ENCODE data around the gene PDE10A. TPM values are rescaled to one million over a fixed set of nuclear protein-coding genes. Genes with fewer than 3 reads are reported as not detected.
"Not testable (repeated sequence)": the region's sequence is repeated elsewhere in the genome, so short reads cannot be mapped to it uniquely, and the experiment has no call there.

PDE10A gene
- total RNA-seq, 6 experiments from 2014 or later = 1.2 to 2.0 (median 1.6) TPM; not detected in 2

- no peak for TF ChIP-seq CTCF (IDR thresholded peaks at IDR 0.05)
- Mint-ChIP-seq H3K27ac (no peak overlapping the region), H3K4me1 (ENCODE audit: low read depth) (no peaks in the 10 kb centered on the region), H3K4me3 (no peak overlapping the region), H3K27me3 (ENCODE audit: insufficient read depth) (no peaks in the 10 kb centered on the region), H3K36me3 (ENCODE audit: low read depth) (no peaks in the 10 kb centered on the region), H3K9me3 (peaks cover 38% of the 10 kb centered on the region)
- DNase-seq = no peak
Measured at GRCh38 chr6:165480916-165481315, 182.1 kb downstream of the PDE10A start.

- H3K27ac Mint-ChIP-seq = no peak overlapping the region
- no peaks in the 10 kb centered on the region for H3K4me1 Mint-ChIP-seq (ENCODE audit: low read depth)
- TF ChIP-seq CTCF (IDR thresholded peaks at IDR 0.05) = no peak
- H3K9me3 Mint-ChIP-seq = peaks cover 40% of the 10 kb centered on the region
- no peak overlapping the region for H3K4me3 Mint-ChIP-seq
- DNase-seq = no peak
- H3K36me3 Mint-ChIP-seq (ENCODE audit: low read depth) = no peaks in the 10 kb centered on the region
- H3K27me3 Mint-ChIP-seq (ENCODE audit: insufficient read depth) = no peaks in the 10 kb centered on the region
Measured at GRCh38 chr6:165478581-165478980, 184.5 kb downstream of the PDE10A start.

GRCh38 chr6:165469483-165469882 lies 193.6 kb downstream of the PDE10A start:
- Mint-ChIP-seq H3K9me3 (peaks cover 63% of the 10 kb centered on the region), H3K27ac (no peak overlapping the region), H3K4me1 (ENCODE audit: low read depth) (no peaks in the 10 kb centered on the region), H3K4me3 (no peak overlapping the region), H3K36me3 (ENCODE audit: low read depth) (no peaks in the 10 kb centered on the region), H3K27me3 (ENCODE audit: insufficient read depth) (no peaks in the 10 kb centered on the region)
- no peak for DNase-seq
- TF ChIP-seq CTCF (IDR thresholded peaks at IDR 0.05) = no peak

GRCh38 chr6:165468340-165469235 lies 194.5 kb downstream of the PDE10A start:
- Mint-ChIP-seq H3K36me3 (ENCODE audit: low read depth) (no peaks in the 10 kb centered on the region; the same call in 1 of the 2 replicates), H3K27ac (no peak overlapping the region), H3K9me3 (peaks cover 57% of the 10 kb centered on the region), H3K4me3 (no peak overlapping the region), H3K4me1 (ENCODE audit: low read depth) (no peaks in the 10 kb centered on the region), H3K27me3 (ENCODE audit: insufficient read depth) (no peaks in the 10 kb centered on the region)
- DNase-seq = no peak
- no peak for TF ChIP-seq CTCF (IDR thresholded peaks at IDR 0.05)

GRCh38 chr6:165463499-165463898 lies 199.5 kb downstream of the PDE10A start:
- H3K27me3 Mint-ChIP-seq (ENCODE audit: insufficient read depth); H3K4me1 Mint-ChIP-seq (ENCODE audit: low read depth); DNase-seq; H3K27ac Mint-ChIP-seq; H3K4me3 Mint-ChIP-seq; H3K36me3 Mint-ChIP-seq (ENCODE audit: low read depth): not testable (repeated sequence)
- peaks cover 37% of the 10 kb centered on the region for H3K9me3 Mint-ChIP-seq

- H3K36me3 Mint-ChIP-seq (ENCODE audit: low read depth); H3K4me3 Mint-ChIP-seq; H3K27ac Mint-ChIP-seq; H3K27me3 Mint-ChIP-seq (ENCODE audit: insufficient read depth); DNase-seq; H3K4me1 Mint-ChIP-seq (ENCODE audit: low read depth): not testable (repeated sequence)
- peaks cover 28% of the 10 kb centered on the region for H3K9me3 Mint-ChIP-seq
Measured at GRCh38 chr6:165459605-165460301, 203.3 kb downstream of the PDE10A start.
